Chondrocyte (in vitro differentiated cells): ENCODE results near the gene NECTIN4. TPM values are rescaled to one million over a fixed set of nuclear protein-coding genes. Genes with fewer than 3 reads are reported as not detected.
A peak's percentile ranks its signal among the peaks of the same experiment; 100 is the strongest.

Source experiments
- DNase-seq: peaks from one replicate; pipeline ENCODE4 v3.0.0; 2021; ENCODE audit warnings: mixed read lengths, low spot score
- H3K27ac Mint-ChIP-seq: one replicate; pipeline ENCODE4 v1.8.0; 2021; ENCODE audit warnings: mild to moderate bottlenecking, moderate library complexity, mixed read lengths; ENCODE audit not compliant: unreplicated experiment
- H3K27me3 Mint-ChIP-seq: 2 replicates; pipeline ENCODE4 v1.8.0; 2021; ENCODE audit warnings: low read depth, mixed read lengths
- H3K36me3 Mint-ChIP-seq: 2 replicates; pipeline ENCODE4 v1.8.0; 2021; ENCODE audit warnings: low read depth, mixed read lengths
- H3K4me1 Mint-ChIP-seq: 2 replicates; pipeline ENCODE4 v1.8.0; 2021; ENCODE audit warnings: low read depth, mild to moderate bottlenecking, mixed read lengths
- H3K4me3 Mint-ChIP-seq: one replicate; pipeline ENCODE4 v1.8.0; 2021; ENCODE audit warnings: mild to moderate bottlenecking, moderate library complexity, mixed read lengths; ENCODE audit not compliant: unreplicated experiment
- H3K9me3 Mint-ChIP-seq: 2 replicates; pipeline ENCODE4 v1.8.0; 2021; ENCODE audit warnings: low read depth, mixed read lengths
- CTCF ChIP-seq: fragments of 200-600 bp; sonication (generic); IDR thresholded peaks from 2 replicates; pipeline ENCODE4 v1.5.0; 2021; ENCODE audit warnings: antibody characterized with exemption, mild to moderate bottlenecking, moderate library complexity
- total RNA-seq: library from RNA; stranded (reverse); gene quantifications from 3 replicates; pipeline ENCODE4 v1.2.1, GENCODE V29; 2021

Gene NECTIN4
- total RNA-seq, 1 donor from 2014 or later = 0.12 TPM

GRCh38 chr1:161081519-161081918, 7.8 kb downstream of the NECTIN4 start:
- Mint-ChIP-seq H3K9me3 (no peaks in the 10 kb centered on the region), H3K4me3 (no peak overlapping the region), H3K27me3 (no peaks in the 10 kb centered on the region), H3K36me3 (no peaks in the 10 kb centered on the region), H3K4me1 (peaks cover 38% of the 10 kb centered on the region), H3K27ac (no peak overlapping the region)
- no peak for DNase-seq
- TF ChIP-seq CTCF = no peak

- Mint-ChIP-seq H3K27me3 (no peaks in the 10 kb centered on the region), H3K9me3 (no peaks in the 10 kb centered on the region), H3K27ac (peak overlapping the region; percentile 57), H3K36me3 (no peaks in the 10 kb centered on the region), H3K4me3 (no peak overlapping the region), H3K4me1 (peaks cover 38% of the 10 kb centered on the region)
- DNase-seq = no peak
- no peak for TF ChIP-seq CTCF
Measured at GRCh38 chr1:161080441-161081405, 8.6 kb downstream of the NECTIN4 start.

DNA sequence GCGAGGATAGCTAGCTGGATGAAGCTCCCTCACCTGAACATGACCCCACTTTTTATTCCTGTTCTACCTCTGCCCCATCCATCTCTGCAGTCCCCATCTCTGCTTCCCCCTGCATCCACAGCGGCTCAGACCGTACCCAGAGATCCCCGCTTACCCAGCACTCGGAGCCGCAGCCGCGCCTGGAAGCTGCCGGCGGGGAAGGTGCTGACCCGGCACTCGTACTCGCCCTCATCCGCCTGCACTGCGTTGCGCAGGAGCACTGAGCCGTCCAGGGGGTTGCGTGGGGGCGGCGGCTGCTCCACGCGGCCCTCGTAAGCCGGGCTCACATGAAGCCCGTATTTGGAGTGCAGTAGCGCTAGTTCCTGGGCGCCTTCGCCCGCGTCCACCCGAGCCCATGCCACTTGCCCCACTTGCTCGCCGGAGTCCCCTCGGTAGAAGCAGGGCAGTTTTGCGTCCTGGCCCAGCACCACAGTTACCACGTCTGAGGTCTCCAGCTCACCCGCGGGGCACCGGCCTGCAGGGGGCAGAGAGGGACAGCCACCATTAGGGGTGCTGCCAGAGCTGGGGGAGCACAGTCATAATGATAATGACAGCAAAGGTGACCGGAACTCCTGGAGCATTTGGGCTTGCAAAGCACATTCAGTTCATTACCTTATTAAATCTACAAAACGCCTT, 9.8 kb downstream of the NECTIN4 start:
- H3K4me3 Mint-ChIP-seq = no peak overlapping the region

DNA sequence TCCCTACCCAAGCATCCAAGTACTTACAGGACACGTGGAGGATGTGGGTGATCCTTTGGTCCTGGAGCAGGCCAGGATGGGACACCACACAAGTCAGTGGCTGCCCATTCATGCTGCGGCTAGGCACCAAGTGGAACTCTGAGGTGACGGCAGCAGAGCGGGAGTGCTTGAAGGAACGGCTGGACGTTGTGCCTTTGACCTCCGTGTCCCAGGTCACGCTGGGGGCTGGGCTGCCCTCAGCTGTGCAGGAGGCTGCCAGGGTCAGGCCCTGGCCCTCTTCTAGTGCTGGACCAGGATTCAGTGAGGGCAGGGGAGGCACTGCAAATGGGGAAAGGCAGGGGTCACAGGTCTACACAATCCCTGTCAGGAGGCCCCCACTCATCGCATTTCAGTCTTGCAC, 11.9 kb downstream of the NECTIN4 start:
- no peak for DNase-seq
- no peaks in the 10 kb centered on the region for H3K9me3 Mint-ChIP-seq
- no peaks in the 10 kb centered on the region for H3K36me3 Mint-ChIP-seq
- H3K27me3 Mint-ChIP-seq = no peaks in the 10 kb centered on the region
- no peak for TF ChIP-seq CTCF
- peaks cover 14% of the 10 kb centered on the region for H3K4me1 Mint-ChIP-seq
- no peak overlapping the region for H3K4me3 Mint-ChIP-seq
- H3K27ac Mint-ChIP-seq = no peak overlapping the region

More for the DNA sequence above, 9.8 kb downstream of the NECTIN4 start:
- Mint-ChIP-seq H3K36me3 (no peaks in the 10 kb centered on the region), H3K4me1 (peaks cover 31% of the 10 kb centered on the region), H3K27ac (no peak overlapping the region), H3K9me3 (no peaks in the 10 kb centered on the region), H3K27me3 (no peaks in the 10 kb centered on the region)
- no peak for DNase-seq
- no peak for TF ChIP-seq CTCF

DNA sequence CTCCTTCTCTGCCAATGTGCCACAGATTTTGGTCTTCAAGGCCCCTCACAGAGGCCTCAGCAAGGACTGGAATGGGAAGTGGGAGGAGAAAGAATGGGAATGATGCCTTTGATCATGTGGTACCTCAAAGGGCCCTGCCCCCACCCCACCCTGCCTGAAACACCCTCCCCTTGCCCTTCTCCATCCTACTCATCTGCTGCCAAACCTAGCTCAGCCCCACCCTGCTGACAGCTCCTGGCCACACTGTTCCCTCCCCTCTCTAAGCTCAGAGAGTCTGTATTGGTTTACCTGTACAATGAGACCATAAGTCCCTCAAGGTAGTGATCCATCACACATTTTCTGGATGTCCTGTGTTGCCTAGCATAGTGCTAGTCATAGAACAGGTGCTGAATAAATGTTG, 12.9 kb downstream of the NECTIN4 start:
- Mint-ChIP-seq H3K4me3 (no peak overlapping the region), H3K9me3 (no peaks in the 10 kb centered on the region), H3K36me3 (no peaks in the 10 kb centered on the region), H3K27me3 (no peaks in the 10 kb centered on the region), H3K27ac (no peak overlapping the region), H3K4me1 (peaks cover 14% of the 10 kb centered on the region)
- no peak for DNase-seq
- no peak for TF ChIP-seq CTCF
